AG08396 (cell line): Measurements from ENCODE around the gene ATP10A.
"Not testable (repeated sequence)": the region's sequence is repeated elsewhere in the genome, so short reads cannot be mapped to it uniquely, and the experiment has no call there.

Experiments
- DNase-seq: peaks from one replicate; pipeline ENCODE4 v3.0.0; 2012; ENCODE audit warnings: low spot score, mixed read lengths

The ATP10A gene

DNA sequence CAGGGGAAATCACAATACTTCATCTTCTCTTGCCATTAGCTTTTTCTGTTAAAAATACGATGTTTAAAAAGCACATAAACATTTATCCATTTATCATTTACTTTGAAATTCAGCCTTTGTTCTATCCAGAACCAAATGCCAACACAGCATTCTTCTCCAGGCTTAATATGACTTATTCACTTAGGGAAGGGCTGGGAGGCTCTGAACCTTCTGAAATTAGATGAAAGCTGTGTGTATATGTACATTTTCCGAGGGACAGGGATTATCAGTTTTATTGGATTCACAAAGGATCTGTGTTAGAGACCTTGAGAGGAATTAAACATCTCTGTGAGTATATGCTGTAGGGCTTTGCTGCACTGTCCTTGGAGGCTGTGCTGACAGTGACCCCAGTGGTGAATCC is 213.7 kb downstream of the ATP10A start:
- no peak for DNase-seq

DNA sequence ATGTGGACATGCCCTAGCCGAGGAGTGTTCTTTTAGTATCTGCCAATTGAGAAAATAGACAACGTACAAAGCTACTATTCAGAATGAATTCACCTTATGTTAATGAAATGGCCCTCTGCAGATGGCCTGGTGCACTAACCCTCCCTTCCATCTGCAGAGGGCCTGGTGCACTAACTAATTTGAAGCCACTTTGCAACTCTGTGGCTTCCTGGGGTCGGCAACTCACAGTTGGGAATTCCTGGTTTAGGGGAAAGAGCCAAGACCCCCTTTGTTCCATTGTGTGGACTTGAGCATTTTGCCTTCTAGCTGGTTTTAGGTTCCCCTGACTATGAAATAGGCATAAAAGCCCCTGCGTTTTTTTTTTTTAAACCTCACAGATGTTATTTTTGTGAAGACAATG is 220.0 kb downstream of the ATP10A start:
- no peak for DNase-seq

- DNase-seq: no peak
Observed at GRCh38 chr15:25641762-25642161, 221.4 kb downstream of the ATP10A start.

GRCh38 chr15:25641361-25641760 is 221.8 kb downstream of the ATP10A start:
- DNase-seq: no peak

DNA sequence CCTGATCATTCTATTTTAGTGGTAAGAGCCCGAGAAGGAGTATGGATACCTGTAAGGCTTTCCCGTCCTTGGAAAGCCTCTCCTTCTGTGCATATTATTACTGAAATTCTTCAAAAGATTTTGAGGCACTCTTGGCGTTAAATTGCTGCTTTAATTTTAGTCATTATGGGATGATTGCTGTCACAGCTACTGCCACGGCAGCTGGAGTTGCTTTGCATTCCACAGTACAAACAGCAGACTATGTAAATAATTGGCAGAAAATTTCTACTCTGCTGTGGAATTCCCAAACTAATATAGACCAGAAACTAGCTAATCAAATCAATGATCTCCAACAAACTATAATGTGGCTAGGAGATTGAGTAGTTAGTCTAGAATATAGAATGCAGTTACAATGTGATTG is 222.2 kb downstream of the ATP10A start:
- not testable (repeated sequence) for DNase-seq

- no peak for DNase-seq
Observed at GRCh38 chr15:25640381-25640780, 222.7 kb downstream of the ATP10A start.

- DNase-seq: not testable (repeated sequence)
Observed at GRCh38 chr15:25636486-25636885, 226.6 kb downstream of the ATP10A start.

- no peak for DNase-seq
Observed at GRCh38 chr15:25635191-25635590, 227.9 kb downstream of the ATP10A start.

DNA sequence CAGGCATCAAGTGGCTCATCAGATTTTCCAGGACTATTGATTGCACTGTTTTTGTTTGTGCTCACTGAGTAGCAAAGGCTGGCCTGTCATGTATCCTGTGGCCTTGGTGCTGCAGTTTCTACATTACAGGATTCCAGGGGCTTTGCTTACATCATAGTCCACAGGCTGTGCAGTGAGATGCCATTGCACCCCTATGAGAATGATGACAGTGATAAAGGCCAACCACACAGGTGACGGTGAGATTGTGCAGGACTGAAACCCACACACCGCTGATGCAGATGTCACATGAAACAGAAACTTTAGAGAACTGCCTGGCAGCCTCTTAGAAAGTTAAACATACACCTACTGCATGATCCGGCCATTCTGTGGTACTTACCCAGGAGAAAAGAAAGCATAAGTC is 229.3 kb downstream of the ATP10A start:
- DNase-seq: no peak

GRCh38 chr15:25631971-25632370 is 231.2 kb downstream of the ATP10A start:
- DNase-seq: no peak
